HG03571 (cell line): Measurements from ENCODE around the gene SLC8B1.

Experiments
- ATAC-seq: cut with Tn5 transposase; IDR thresholded peaks from one replicate; pipeline ENCODE4 v1.9.1; 2021; ENCODE audit not compliant: unreplicated experiment

The SLC8B1 gene

DNA sequence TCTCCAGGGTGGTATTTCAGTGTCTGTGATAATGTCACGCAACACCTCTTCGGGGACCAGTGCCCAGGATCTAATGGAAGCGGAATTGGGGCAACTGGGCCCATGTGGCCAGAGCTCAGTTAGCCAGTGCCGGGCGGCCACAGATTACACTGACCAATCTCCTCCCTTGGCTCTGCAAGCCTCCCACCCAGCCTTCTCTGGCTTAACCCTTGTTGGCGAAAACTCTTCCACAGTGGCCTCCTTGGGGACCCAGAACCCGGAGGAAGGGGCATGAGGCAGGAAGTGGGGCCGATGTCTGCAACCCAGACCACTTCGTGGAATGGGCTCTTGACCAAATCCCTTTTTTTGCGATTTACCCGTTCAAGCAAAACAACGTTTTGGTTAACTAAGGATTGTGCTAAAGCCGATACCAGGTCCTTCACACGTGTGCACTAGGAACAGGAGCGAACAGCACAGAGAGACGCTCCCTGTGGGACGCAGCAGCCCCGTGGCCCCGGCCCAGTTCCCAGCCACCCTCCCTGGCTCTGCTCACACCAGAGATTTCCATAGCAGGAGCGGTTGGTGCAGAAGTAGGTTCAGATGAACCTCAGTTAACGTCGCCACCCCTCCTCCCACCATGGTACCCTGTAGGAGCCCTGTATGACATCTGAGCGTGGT is 38.2 kb downstream of the SLC8B1 start:
- no peak for ATAC-seq

DNA sequence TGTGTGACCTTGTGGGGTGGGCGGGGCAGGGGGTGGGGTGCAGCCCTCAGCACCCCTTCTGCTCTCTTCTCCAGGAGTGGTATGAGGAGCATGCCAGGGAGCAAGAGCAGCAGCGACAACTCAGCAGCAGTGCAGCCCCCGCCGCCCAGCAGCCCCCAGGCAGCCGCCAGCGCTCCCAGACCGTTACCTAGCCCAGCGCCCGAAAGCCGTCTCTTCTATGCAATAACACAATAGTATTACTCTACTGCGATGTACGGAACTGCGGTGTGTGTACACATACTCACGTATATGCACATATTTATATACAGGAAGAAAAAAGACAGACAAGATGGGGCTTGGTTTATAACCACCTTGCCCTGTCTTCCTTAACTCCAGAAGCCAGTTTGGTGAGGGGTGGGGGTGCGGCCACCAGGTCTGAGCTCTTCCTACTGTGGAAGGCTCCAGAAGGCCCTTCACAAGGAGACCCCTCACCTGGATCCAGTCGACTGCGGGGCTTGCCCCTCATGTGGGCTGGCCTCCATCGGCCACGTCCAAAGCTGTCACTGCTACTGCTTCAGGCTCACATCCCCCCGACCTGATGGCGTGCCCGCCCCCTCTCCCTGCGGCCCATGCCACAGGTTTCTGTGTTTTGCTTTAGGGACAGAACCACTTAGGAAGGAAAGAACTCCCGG is 38.9 kb downstream of the SLC8B1 start:
- no peak for ATAC-seq

DNA sequence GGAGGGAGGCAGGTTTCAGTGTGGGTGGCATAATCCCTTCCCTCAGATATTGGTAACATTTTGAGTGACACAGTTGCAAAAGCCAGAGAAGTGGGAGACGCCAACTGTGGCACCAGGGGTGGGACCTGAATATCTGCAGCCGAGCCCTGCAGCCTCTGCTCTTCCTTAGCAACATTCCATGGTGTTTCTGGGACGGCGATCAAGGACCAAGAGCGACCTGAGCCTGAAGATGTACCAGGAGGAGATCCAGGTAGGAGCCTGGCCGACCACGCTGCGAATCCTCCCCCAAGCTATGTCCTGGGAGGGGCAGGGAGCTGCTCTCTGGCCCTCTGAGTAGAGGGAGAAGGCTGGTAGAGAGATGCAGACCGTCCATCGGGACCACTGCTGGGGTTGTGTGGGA is 41.8 kb downstream of the SLC8B1 start:
- no peak for ATAC-seq

DNA sequence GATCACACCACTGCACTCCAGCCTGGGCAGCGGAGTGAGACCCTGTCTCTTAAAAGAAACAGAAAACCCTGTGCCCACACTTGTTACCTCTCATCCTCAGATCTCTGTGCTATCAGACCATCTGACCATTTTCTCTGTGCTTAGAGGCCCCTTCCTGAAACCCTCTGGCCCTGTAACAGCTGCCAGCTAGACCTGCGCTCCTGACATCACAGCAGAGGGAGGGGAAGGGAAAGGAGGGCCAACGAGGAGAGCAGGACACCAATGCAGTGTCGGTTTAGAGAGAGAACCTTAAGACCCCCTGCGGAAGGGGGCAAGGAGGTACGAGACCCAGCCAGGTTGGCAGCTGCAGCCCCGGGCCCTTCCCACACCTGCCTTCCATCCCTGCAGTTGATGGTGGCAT is 42.4 kb downstream of the SLC8B1 start:
- ATAC-seq, result no peak

DNA sequence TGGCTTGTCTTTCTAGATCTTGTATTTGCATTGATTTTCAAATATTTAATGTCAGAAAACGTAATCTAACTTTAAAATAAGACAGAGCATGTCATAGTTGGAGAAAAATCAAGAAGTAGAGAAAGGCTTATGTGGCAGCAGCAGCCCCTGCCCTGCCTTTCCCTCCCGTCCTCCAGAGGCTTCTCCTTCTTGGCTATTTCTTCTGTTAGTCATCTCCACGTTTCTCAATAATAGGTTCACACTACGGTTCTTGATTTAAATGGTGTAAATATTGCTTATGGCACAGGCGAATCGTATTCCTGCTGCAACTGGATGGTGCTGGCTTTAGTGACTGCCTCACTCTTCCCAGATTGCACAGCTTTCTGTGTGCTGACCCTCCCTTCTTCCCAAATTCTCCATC is 42.8 kb downstream of the SLC8B1 start:
- no peak for ATAC-seq

DNA sequence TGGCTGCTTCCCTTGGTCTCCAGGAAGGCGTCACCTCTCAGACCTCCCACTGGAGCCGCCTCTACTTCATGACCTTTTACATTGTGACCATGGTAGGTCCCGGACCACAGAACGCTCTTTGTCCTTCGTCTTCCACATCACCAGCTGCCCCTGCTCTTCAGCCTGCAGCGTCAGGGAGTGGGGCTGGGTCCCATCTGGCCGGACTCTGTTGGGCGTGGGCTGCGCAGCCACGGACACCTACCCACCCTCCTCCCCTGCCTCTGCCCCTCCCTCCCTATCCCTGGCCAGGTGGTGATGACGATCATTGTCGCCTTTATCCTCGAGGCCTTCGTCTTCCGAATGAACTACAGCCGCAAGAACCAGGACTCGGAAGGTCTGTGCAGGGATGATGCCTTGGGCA is 43.3 kb downstream of the SLC8B1 start:
- no peak for ATAC-seq

DNA sequence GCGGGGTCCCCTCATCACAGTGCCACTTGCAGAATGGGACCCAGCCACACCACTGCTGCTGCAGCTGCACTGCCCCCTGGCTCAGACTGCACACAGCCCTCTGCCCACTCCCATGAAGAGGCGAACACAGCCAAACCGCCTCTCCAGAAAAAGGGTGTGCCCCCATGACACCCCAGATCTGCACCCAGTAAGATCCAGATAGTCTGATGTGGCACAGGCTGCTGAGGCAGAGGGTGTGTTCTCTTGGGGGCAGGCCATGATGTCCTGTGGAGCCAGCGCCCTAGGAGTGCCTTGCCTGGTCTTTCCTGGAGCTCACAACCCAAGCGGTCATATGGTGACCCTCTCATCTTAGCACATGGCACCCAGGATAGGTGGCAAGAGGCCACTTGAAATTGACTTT is 44.4 kb downstream of the SLC8B1 start:
- ATAC-seq, result no peak

DNA sequence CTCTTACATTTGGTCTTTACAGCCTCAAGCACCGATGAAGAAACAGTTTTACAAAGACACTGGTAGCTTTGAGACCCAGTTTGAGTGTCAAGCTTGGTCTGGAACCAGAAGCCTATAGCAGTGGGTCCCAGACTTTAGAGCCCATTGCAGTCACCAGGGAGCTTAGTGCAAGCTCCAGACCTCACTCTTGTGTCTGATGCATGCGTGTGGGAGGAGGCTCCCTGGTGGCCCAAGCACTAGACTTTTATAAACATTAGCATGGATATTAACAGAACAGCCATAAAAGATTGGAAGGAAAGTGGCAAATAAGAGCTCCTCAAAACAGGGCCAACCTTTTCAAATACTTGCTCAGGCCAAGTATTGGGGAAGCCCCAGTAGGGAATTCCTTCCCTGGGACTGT is 45.5 kb downstream of the SLC8B1 start:
- ATAC-seq, result no peak

DNA sequence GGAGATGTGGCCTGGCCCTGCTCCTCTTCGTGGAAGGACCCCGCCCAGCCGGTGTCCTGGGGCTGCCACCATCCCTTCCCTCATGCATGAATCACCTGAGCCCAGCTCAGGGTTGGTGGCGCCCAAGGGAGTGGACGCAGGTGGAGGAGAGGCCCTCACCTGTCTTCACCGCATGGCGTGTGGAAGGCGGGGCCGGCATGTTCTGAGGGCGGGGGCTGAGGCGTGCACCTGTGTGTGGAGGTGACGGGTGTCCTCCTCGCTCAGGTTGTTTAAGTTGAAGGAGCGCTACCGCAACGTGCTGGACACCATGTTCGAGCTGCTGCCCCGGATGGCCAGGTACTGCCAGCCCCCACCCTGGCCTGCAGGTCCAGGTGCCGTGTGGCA is 47.0 kb downstream of the SLC8B1 start:
- ATAC-seq, result no peak

DNA sequence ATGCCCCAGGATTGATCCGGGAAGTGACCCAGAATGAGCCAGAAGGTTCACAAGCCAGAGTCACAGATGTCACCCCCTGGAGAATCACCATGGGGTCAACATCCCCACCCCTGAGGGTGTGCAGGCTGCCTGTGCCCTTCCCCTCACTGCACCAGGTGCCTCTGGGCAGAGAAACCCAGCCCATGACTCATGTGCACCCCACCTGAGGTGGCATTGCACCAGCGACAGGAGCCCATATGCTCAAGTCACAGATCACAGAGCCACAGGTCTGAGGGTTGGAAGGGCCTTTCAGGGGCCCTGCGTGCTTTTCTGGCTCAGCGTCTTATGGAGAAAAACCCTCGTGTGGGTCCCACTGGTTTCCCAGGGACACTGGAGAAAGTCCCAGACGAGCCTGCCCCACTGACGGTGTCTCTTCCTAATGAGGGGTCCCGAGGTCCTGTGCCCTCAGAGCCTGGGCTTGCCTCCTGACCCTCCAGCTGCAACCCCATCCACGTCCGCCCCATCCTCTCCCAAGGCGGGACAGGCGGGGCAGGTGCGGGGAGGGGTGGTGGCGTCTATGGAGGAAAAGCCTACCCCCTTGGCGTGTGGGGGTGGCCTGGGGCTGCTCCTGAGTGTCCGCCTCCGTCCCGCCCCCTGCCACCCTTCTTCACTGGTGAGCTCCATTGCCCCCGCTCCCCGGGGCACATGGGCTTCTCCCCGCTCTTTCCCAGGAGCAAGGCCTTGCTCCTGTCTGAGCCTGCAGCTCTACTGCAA is 47.6 kb downstream of the SLC8B1 start:
- no peak for ATAC-seq

DNA sequence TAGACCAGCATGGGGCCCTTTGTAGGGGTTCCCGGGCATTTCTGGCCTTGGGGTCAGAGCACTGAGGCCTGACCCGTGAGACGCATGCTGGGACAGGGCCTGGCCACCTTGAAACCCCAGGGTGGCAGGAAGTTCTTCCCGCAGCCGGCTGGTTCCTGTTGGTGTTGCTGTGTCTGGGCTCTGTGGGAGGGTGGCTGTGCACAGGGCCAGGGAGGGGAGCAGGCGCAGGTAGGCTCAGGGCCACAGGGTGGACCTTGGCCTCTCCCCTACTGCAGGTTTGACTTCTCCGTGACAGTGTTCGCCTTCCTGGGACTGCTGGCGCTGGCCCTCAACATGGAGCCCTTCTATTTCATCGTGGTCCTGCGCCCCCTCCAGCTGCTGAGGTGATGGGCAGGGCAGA is 48.2 kb downstream of the SLC8B1 start:
- ATAC-seq, result no peak

DNA sequence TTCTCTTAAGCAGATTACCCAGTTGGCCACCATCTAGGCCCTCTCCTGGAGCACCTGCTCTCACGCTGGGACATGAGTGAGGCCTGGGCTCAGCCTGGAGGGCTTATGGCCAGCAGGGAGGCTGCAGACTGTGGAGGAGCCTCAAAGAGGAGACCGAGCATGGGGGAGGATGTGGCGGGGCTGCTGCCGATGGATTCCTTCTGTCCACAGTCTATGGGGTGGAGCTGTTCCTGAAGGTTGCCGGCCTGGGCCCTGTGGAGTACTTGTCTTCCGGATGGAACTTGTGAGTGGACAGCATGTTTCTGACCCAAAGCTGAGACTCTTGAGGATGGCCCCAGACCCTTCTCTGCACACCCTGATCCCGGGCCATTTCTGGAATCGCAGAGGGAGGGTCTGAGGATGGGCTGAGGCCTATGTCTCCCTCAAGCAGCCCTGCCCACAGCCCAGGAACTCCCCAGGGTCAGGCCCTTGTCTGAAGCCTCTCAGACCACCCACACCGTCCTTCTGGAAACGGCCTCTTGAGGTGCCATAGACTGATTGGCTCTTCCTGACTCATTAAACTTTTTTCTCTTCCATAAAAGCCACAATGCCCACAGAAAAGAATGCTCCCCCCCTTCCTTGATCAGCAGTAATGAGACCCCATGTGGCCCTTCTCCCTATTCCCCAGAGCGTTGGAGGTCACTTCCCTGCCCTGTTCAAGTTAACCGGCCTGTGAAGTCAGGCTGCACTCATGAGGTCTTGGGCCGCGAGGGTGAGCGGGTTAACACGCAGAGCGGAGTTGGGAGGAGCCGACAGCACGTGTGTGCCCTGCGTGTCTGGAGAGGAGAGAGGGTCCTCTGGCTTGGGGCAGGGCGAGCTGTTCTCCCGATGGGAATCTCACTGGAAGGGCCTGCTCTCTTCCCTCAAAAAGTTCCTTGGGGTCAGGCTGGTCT is 49.0 kb downstream of the SLC8B1 start:
- ATAC-seq, result no peak

DNA sequence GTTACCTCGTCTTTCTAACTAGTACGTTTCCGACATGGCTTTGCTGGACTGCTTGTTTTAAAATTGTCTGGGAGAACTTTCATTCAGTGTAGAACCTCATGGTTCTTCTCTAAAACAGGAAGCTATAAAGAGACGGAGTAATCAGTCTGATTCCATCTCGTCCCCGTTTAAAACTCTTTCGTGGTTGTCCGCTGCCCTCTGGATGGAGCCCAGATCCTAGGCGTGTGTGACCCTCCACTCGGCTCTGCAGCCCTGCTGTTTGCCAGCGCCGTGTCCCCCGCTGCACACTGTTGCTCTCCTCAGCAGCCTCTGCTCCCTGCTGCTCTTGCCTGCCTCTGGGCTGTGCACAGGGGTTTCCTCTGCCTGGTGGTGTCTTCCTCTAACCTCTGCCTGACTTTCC is 50.2 kb downstream of the SLC8B1 start:
- no peak for ATAC-seq

DNA sequence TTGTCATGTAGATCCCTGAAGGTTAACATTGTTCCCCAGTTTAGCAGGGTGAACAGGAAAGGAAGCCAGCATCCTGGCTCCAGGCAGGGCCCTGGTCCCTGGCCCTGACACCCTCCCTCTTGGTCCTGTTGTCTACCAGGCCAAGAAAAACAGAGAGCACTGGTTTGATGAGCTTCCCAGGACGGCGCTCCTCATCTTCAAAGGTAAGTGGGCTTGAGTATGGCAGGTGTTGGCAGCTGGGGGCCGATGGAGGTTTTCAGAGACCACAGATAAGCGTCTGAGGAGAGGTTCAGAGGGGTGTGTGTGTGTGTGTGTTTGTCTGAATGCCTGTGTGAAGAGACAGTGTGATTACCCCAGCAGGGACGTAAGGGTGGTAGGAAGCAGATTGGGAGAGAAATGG is 56.3 kb downstream of the SLC8B1 start:
- no peak for ATAC-seq

DNA sequence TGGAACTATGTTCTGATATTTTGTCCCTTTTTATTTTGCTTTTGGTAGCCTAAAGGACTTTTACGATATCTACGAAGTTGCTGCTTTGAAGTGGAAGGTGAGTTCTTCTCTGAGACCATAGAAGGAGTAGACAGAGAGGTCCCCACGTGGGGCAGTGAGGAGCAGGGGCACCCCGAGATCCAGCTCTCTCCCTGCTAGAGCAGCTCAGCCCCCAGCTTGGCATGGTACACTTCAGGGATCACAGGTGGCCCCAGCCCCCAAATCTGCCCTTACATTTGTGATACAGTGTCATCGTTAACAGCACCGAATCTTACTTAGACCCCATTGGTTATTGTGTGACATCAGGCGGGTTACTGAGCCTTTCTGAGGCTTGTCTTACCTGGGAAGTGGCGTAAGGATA is 56.8 kb downstream of the SLC8B1 start:
- ATAC-seq, result no peak

DNA sequence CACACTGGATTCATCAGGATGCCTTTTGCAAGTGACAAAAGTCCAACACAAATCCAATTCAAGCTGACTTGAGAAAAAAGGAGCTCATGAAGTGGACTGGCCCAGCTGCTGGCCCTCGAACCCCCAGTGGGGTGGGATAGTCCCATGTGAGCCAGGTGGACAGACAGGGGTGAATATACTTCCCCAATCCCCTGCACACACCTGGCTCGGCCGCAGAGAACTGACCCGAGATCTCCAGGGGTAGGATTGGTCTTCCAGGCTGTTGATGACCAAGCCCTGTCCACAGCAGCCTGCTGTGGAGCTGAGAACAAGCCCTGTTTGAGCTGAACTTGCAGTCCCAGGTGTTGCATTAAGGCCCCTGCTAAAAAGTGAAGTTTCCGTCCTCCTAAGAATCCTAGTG is 57.4 kb downstream of the SLC8B1 start:
- no peak for ATAC-seq

DNA sequence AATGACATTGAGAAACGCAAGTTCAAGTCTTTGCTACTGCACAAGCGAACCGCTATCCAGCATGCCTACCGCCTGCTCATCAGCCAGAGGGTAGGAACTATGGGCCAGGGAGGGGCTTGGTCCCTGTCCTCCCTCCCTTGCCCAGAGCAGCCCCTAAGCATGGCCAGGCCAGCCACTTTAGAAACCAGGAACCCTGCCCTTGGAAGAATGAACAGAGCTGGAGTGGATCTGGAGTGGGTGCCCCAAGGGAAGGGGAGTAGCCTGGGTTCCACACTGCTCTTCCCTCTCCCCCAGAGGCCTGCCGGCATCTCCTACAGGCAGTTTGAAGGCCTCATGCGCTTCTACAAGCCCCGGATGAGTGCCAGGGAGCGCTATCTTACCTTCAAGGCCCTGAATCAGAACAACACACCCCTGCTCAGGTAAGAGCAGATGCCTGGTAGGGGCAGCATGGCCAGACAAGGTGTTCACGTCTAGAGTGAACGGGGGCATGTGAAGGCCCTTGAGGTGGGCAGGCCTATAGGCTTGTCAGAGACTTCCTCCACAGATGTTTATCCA is 57.9 kb downstream of the SLC8B1 start:
- no peak for ATAC-seq

DNA sequence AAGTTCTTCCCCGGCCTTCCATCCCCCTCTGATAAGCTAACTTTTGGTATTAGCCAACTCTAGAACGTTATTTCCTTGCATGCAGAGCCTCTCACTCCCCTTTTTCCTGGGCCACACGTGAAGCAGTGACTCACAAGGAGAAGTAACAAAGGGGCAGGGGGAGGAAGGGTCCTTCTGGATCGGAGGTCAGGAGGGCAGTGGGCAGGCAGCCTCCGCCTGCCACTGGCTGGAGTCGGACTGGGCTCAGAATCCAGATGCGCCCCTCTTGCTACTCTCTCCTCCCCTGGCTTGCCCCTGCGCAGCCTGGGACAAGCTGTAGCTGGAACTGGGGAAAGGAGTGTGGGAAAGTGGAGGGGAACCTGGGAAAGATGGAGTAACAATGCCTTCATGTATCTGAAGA is 58.6 kb downstream of the SLC8B1 start:
- no peak for ATAC-seq

DNA sequence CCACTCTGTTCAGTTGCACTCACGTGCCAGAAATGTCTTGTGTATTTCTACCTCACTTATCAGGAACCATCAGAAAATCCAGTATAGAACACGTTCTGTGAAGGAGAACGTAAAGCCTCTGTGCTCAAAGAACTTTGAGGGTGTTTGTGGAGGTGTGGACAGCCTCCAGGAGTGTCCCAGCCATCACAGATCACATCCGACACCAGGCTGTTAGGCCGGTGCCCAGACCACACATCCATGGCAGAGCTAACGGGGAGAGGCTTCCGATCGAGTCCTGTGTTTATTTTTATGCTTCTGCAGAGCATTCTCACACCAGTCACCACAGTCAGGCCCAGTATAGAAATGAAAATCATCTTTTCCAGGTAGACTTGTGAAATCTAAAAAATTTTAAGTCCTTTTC is 60.1 kb downstream of the SLC8B1 start:
- ATAC-seq, result no peak

DNA sequence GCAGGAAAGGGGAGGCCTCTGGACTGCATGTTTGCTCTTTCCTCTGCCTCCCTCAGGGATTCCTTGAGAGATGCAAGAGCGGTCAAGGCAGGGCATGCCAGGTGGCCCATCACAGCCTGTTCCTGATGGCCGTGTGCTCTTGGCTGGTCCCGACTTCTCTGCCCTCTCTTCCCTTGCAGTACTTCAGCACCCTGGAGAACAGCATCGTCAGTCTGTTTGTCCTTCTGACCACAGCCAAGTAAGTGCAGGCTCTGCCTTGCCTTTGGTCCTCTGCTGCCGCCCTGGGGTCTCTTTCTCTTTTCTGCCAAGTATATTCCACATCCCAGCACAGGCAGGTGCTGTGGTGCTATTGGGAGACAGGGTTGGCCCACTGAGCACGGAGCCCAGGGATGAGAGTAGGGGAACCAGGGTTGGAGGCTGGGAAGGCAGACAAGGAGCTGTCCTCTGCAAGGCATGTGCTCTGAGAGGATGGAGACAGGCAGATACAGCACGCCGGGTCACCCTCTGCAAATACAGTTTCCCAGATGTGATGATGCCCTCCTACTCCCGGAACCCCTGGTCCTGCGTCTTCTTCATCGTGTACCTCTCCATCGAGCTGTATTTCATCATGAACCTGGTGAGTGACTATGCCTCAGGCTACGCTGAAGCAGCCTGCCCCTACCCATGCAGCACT is 61.7 kb downstream of the SLC8B1 start:
- no peak for ATAC-seq
